HepG2 (cell line): ENCODE data around the gene NCOA4. TPM values are rescaled to one million over a fixed set of nuclear protein-coding genes. Genes with fewer than 3 reads are reported as not detected.

Experiments
- ARHGAP35 ChIP-seq: sonication (generic); formaldehyde crosslinking; IDR thresholded peaks from 2 replicates; pipeline ENCODE4 v1.9.0; 2022; ENCODE audit warnings: mild to moderate bottlenecking, inconsistent platforms, moderate library complexity, missing genetic modification reagents, borderline replicate concordance
- ATF4 ChIP-seq, 2 experiments: fragments of 450-650 bp in 1 of 2; sonication (generic) in 1 of 2; formaldehyde crosslinking; IDR thresholded peaks; 2 replicates each; pipeline versions ENCODE4 v1.5.0 to v1.8.0; 2020 to 2022; ENCODE audit warnings: mild to moderate bottlenecking in 1 of 2, missing genetic modification reagents in 1 of 2
- BCL6 ChIP-seq: IDR thresholded peaks from 2 replicates; pipeline ENCODE4 v1.6.1; 2016; ENCODE audit warnings: missing genetic modification reagents, missing compliant biosample characterization
- BORCS8-MEF2B ChIP-seq: sonication (generic); formaldehyde crosslinking; IDR thresholded peaks from 2 replicates; pipeline ENCODE4 v1.8.0; 2022; ENCODE audit warnings: mild to moderate bottlenecking, missing genetic modification reagents
- CEBPB ChIP-seq: IDR thresholded peaks from 2 replicates; pipeline ENCODE4 v1.6.1; 2011; ENCODE audit warnings: low read depth, low read length, improper control_type of control experiment, borderline replicate concordance
- CEBPG ChIP-seq: IDR thresholded peaks from 2 replicates; pipeline ENCODE4 v1.6.1; 2016
- HOMEZ ChIP-seq: IDR thresholded peaks from 2 replicates; pipeline ENCODE4 v1.6.1; 2016; ENCODE audit warnings: low read depth
- HOXD1 ChIP-seq: sonication (generic); formaldehyde crosslinking; IDR thresholded peaks from 2 replicates; pipeline ENCODE4 v1.5.0; 2020; ENCODE audit warnings: missing genetic modification reagents
- LCORL ChIP-seq, 2 experiments: fragments of 450-650 bp in 1 of 2; sonication (generic) in 1 of 2; formaldehyde crosslinking in 1 of 2; IDR thresholded peaks; 2 replicates each; pipeline versions ENCODE4 v1.5.0 to v1.6.1; 2017 to 2020; ENCODE audit warnings: antibody characterized with exemption in 1 of 2, missing genetic modification reagents in 1 of 2
- MEIS1 ChIP-seq: sonication (generic); formaldehyde crosslinking; IDR thresholded peaks from 2 replicates; pipeline ENCODE4 v1.9.0; 2021; ENCODE audit warnings: mild to moderate bottlenecking, missing genetic modification reagents, moderate library complexity, borderline replicate concordance
- MLLT10 ChIP-seq: sonication (generic); formaldehyde crosslinking; IDR thresholded peaks from 2 replicates; pipeline ENCODE4 v1.4.0; 2020; ENCODE audit warnings: missing genetic modification reagents
- POGK ChIP-seq: sonication (generic); formaldehyde crosslinking; conservative IDR thresholded peaks from 2 replicates; pipeline ENCODE4 v1.8.0; 2022; ENCODE audit warnings: mild to moderate bottlenecking, moderate library complexity, missing genetic modification reagents
- POLR2A ChIP-seq, 2 experiments: IDR thresholded peaks; 2 replicates each; pipeline ENCODE4 v1.6.1; 2011; ENCODE audit warnings: low read depth in 2 of 2, low read length in 2 of 2, mild to moderate bottlenecking in 1 of 2, moderate library complexity in 1 of 2; ENCODE audit not compliant: insufficient read depth in 1 of 2
- POLR2G ChIP-seq: fragments of 200-400 bp; formaldehyde crosslinking; IDR thresholded peaks from 2 replicates; pipeline ENCODE4 v1.6.1; 2018; ENCODE audit warnings: mild to moderate bottlenecking, low read depth, low read length, moderate library complexity
- PRMT3 ChIP-seq: sonication (generic); formaldehyde crosslinking; IDR thresholded peaks from 2 replicates; pipeline ENCODE4 v1.8.1; 2022; ENCODE audit warnings: low read depth, mild to moderate bottlenecking, moderate library complexity, missing genetic modification reagents, borderline replicate concordance
- RARA ChIP-seq: IDR thresholded peaks from 2 replicates; pipeline ENCODE4 v1.6.1; 2016; ENCODE audit warnings: missing genetic modification reagents, missing compliant biosample characterization
- RBM22 ChIP-seq: fragments of 200-400 bp; formaldehyde crosslinking; optimal IDR thresholded peaks from 2 replicates; pipeline ENCODE3; 2017; ENCODE audit warnings: mild to moderate bottlenecking, low read length, moderate library complexity
- RFX1 ChIP-seq: fragments of 450-650 bp; IDR thresholded peaks from 2 replicates; pipeline ENCODE4 v1.6.1; 2017
- RXRB ChIP-seq: IDR thresholded peaks from 2 replicates; pipeline ENCODE4 v1.6.1; 2016; ENCODE audit warnings: borderline replicate concordance, missing genetic modification reagents, missing compliant biosample characterization
- SOX5 ChIP-seq: IDR thresholded peaks from 2 replicates; pipeline ENCODE4 v1.6.1; 2016; ENCODE audit warnings: borderline replicate concordance
- SP2 ChIP-seq: sonication (generic); formaldehyde crosslinking; IDR thresholded peaks from 2 replicates; pipeline ENCODE4 v1.5.1; 2020; ENCODE audit warnings: mild to moderate bottlenecking, missing genetic modification reagents
- TEAD3 ChIP-seq: optimal IDR thresholded peaks from 2 replicates; pipeline ENCODE3; 2016; ENCODE audit warnings: borderline replicate concordance
- TFAP4 ChIP-seq: sonication (generic); IDR thresholded peaks from 2 replicates; pipeline ENCODE4 v1.6.1; 2016; ENCODE audit warnings: low read depth, borderline replicate concordance
- ZBTB20 ChIP-seq: sonication (generic); formaldehyde crosslinking; IDR thresholded peaks from 2 replicates; pipeline ENCODE4 v1.8.1; 2023; ENCODE audit warnings: missing genetic modification reagents, low read depth, mild to moderate bottlenecking, borderline replicate concordance
- polyA plus RNA-seq, 8 experiments: library from polyadenylated mRNA; depleted of rRNA in 3 of 8; stranded (reverse) in 7 of 8; unstranded in 1 of 8; fragments of >200 nt; fragmentation: Illumina TruSeq in 4 of 8; extraction: Trizol in 4 of 8; gene quantifications; 2 replicates each; pipeline versions ENCODE4 v1.2.1 to v1.2.3, GENCODE V29; 2011 to 2016; ENCODE audit warnings: low read depth in 4 of 8, missing spikeins in 1 of 8, mixed read lengths in 1 of 8; ENCODE audit not compliant: insufficient read depth in 1 of 8
- total RNA-seq, 5 experiments: library from RNA; depleted of rRNA; stranded (reverse); fragments of >200 nt; fragmentation: Illumina TruSeq; extraction: Trizol; gene quantifications; 2 replicates each; pipeline ENCODE4 v1.2.3, GENCODE V29; 2016; ENCODE audit warnings: low read depth in 1 of 5

The NCOA4 gene
- total and polyA plus RNA-seq, 2 of the 13 experiments (the other 11 are each of a cell fraction or from before 2014, with no cell fraction given), result 306 to 400 TPM

GRCh38 chr10:46019569-46020343, 10.7 kb downstream of the NCOA4 start (continued):
- peak; percentile 21; the same call in 1 of the 2 replicates for TF ChIP-seq TFAP4
- no peak for TF ChIP-seq RFX1
- TF ChIP-seq LCORL (IDR thresholded peaks at IDR 0.05), result no peak
- TF ChIP-seq LCORL (CRISPR knock-in tag; IDR thresholded peaks at IDR 0.05), result peak; percentile 31; the same call in 1 of the 2 replicates
- TF ChIP-seq BCL6 (CRISPR knock-in tag), result peak; percentile 35; the same call in 1 of the 2 replicates
- TF ChIP-seq SOX5, result peak; percentile 3; the same call in 1 of the 2 replicates
- TF ChIP-seq RARA (CRISPR knock-in tag), result 0 out of 2 replicates have a peak, but pooled peaks have one; percentile 19
- no peak for TF ChIP-seq BORCS8-MEF2B (CRISPR knock-in tag)
- TF ChIP-seq MLLT10 (CRISPR knock-in tag), result peak; percentile 88
- TF ChIP-seq CEBPG (CRISPR knock-in tag), result peak; percentile 61; the same call in 1 of the 2 replicates
- TF ChIP-seq RXRB (CRISPR knock-in tag), result peak; percentile 7; the same call in 1 of the 2 replicates
- TF ChIP-seq HOMEZ, result no peak
- peak; percentile 35; the same call in 1 of the 2 replicates for TF ChIP-seq POLR2G
- TF ChIP-seq HOXD1 (CRISPR knock-in tag), result no peak
- no peak for TF ChIP-seq ATF4 (CRISPR knock-in tag; IDR thresholded peaks at IDR 0.05)
- TF ChIP-seq TEAD3 (CRISPR knock-in tag), result peak; percentile 52
- TF ChIP-seq POGK, result 0 out of 2 replicates have a peak, but pooled peaks have one; percentile 37
- TF ChIP-seq ZBTB20 (CRISPR knock-in tag), result peak; percentile 12; the same call in 1 of the 2 replicates
- TF ChIP-seq ARHGAP35 (CRISPR knock-in tag), result no peak
- no peak for TF ChIP-seq SP2
- no peak for TF ChIP-seq MEIS1
- peak; percentile 77 for TF ChIP-seq RBM22
- peak; percentile 15 to 18; a peak in 1 of 4 replicates for TF ChIP-seq POLR2A (IDR thresholded peaks at IDR 0.05; ENCODE audit: insufficient read depth in 1 of 2, low read depth in 2 of 2, low read length in 2 of 2)
- TF ChIP-seq PRMT3 (CRISPR knock-in tag), result no peak
- peak; percentile 91 for TF ChIP-seq CEBPB
